Mammary epithelial cell (primary cell): Measurements from ENCODE around the gene CPED1.

Source experiments
- EZH2 ChIP-seq: IDR thresholded peaks from 2 replicates; pipeline ENCODE4 v1.6.1; 2012; ENCODE audit warnings: low read length, inconsistent platforms, borderline replicate concordance
- TF ChIP-seq, protein P1 (sequence below), 2 donors: IDR thresholded peaks in 1 of 2; conservative IDR thresholded peaks in 1 of 2; 2 replicates each; pipeline ENCODE4 v1.5.1; 2011 to 2012; ENCODE audit warnings: inconsistent platforms in 2 of 2, low read length in 2 of 2, mild to moderate bottlenecking in 2 of 2, control low read depth in 1 of 2, low read depth in 1 of 2; ENCODE audit not compliant: insufficient read depth in 1 of 2; ENCODE audit errors: extremely low read depth in 1 of 2

DNA sequence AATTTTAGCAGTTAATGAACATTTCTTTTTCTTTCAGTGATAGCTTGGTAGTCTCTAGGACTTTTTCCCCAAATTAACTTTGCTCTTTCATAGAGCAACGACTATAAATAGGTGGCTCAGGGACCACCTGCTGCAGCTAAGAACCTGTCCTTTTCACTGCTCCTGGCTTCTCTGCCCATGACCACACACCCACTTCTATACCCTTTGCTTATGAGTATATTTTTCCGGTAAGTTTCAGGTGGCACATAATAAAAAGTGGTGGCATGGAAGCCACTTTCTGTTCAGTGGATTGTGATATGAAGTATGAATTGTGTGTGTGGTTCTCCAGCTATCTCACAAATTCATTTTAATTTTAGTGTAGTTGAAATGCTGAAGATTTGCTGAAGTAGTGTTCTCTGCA lies 36.7 kb upstream of the CPED1 start:
- TF ChIP-seq, protein P1, sequence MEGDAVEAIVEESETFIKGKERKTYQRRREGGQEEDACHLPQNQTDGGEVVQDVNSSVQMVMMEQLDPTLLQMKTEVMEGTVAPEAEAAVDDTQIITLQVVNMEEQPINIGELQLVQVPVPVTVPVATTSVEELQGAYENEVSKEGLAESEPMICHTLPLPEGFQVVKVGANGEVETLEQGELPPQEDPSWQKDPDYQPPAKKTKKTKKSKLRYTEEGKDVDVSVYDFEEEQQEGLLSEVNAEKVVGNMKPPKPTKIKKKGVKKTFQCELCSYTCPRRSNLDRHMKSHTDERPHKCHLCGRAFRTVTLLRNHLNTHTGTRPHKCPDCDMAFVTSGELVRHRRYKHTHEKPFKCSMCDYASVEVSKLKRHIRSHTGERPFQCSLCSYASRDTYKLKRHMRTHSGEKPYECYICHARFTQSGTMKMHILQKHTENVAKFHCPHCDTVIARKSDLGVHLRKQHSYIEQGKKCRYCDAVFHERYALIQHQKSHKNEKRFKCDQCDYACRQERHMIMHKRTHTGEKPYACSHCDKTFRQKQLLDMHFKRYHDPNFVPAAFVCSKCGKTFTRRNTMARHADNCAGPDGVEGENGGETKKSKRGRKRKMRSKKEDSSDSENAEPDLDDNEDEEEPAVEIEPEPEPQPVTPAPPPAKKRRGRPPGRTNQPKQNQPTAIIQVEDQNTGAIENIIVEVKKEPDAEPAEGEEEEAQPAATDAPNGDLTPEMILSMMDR (conservative IDR thresholded peaks at IDR 0.05 in 1 of 2, IDR thresholded peaks at IDR 0.05 in 1 of 2; ENCODE audit: extremely low read depth in 1 of 2, insufficient read depth in 1 of 2, low read depth in 1 of 2, low read length in 2 of 2): no peak
- no peak for TF ChIP-seq EZH2
